ENCODE data around the gene TIMM44.

The TIMM44 gene

GRCh38 chr19:7887408-7888144 lies 55.9 kb downstream of the TIMM44 start:
- no peak overlapping the region for H3K27ac ChIP-seq (ENCODE audit: insufficient read depth, low read depth, low read length, poor library complexity, severe bottlenecking)
- no peaks in the 10 kb centered on the region for H3K4me1 ChIP-seq (ENCODE audit: control insufficient read depth, insufficient read depth, low read length)
- H3K36me3 ChIP-seq (ENCODE audit: control insufficient read depth, insufficient read depth, low read length), result no peaks in the 10 kb centered on the region
- peaks cover 22% of the 10 kb centered on the region for H3K27me3 ChIP-seq (ENCODE audit: control insufficient read depth, insufficient read depth, low read length, poor library complexity, severe bottlenecking)
- H3K4me3 ChIP-seq (ENCODE audit: insufficient read depth, low read depth, low read length), result no peak overlapping the region
- H3K9me3 ChIP-seq (ENCODE audit: control insufficient read depth, low read length), result no peaks in the 10 kb centered on the region
- 82 to 83% methylated on average over 16 of the region's 16 CpGs for WGBS, 2 experiments

- no peaks in the 10 kb centered on the region for H3K36me3 ChIP-seq (ENCODE audit: control insufficient read depth, insufficient read depth, low read length)
- WGBS, 2 experiments, result 90 to 94% methylated on average over 7 to 8 of the region's 8 CpGs
- no peak overlapping the region for H3K4me3 ChIP-seq (ENCODE audit: insufficient read depth, low read depth, low read length)
- H3K27ac ChIP-seq (ENCODE audit: insufficient read depth, low read depth, low read length, poor library complexity, severe bottlenecking), result no peak overlapping the region
- peaks cover 22% of the 10 kb centered on the region for H3K27me3 ChIP-seq (ENCODE audit: control insufficient read depth, insufficient read depth, low read length, poor library complexity, severe bottlenecking)
- H3K4me1 ChIP-seq (ENCODE audit: control insufficient read depth, insufficient read depth, low read length), result no peaks in the 10 kb centered on the region
- H3K9me3 ChIP-seq (ENCODE audit: control insufficient read depth, low read length), result no peaks in the 10 kb centered on the region
These were observed 57.6 kb downstream of the TIMM44 start for GRCh38 chr19:7885818-7886217.

GRCh38 chr19:7883796-7884570 lies 59.5 kb downstream of the TIMM44 start:
- H3K4me3 ChIP-seq (ENCODE audit: insufficient read depth, low read depth, low read length), result no peak overlapping the region
- H3K4me1 ChIP-seq (ENCODE audit: control insufficient read depth, insufficient read depth, low read length), result no peaks in the 10 kb centered on the region
- H3K36me3 ChIP-seq (ENCODE audit: control insufficient read depth, insufficient read depth, low read length), result no peaks in the 10 kb centered on the region
- no peaks in the 10 kb centered on the region for H3K9me3 ChIP-seq (ENCODE audit: control insufficient read depth, low read length)
- WGBS, 2 experiments, result 74 to 89% methylated on average over 2 of the region's 2 CpGs
- peaks cover 18% of the 10 kb centered on the region for H3K27me3 ChIP-seq (ENCODE audit: control insufficient read depth, insufficient read depth, low read length, poor library complexity, severe bottlenecking)
- no peak overlapping the region for H3K27ac ChIP-seq (ENCODE audit: insufficient read depth, low read depth, low read length, poor library complexity, severe bottlenecking)

GRCh38 chr19:7883105-7883504 lies 60.4 kb downstream of the TIMM44 start:
- peaks cover 9% of the 10 kb centered on the region for H3K27me3 ChIP-seq (ENCODE audit: control insufficient read depth, insufficient read depth, low read length, poor library complexity, severe bottlenecking)
- no peak overlapping the region for H3K27ac ChIP-seq (ENCODE audit: insufficient read depth, low read depth, low read length, poor library complexity, severe bottlenecking)
- no peak overlapping the region for H3K4me3 ChIP-seq (ENCODE audit: insufficient read depth, low read depth, low read length)
- no peaks in the 10 kb centered on the region for H3K9me3 ChIP-seq (ENCODE audit: control insufficient read depth, low read length)
- no peaks in the 10 kb centered on the region for H3K36me3 ChIP-seq (ENCODE audit: control insufficient read depth, insufficient read depth, low read length)
- H3K4me1 ChIP-seq (ENCODE audit: control insufficient read depth, insufficient read depth, low read length), result no peaks in the 10 kb centered on the region
- WGBS, 2 experiments, result 89 to 96% methylated on average over 4 of the region's 4 CpGs

- WGBS, 2 experiments, result 91 to 95% methylated on average over 3 of the region's 3 CpGs
- Histone ChIP-seq H3K27ac (ENCODE audit: insufficient read depth, low read depth, low read length, poor library complexity, severe bottlenecking) (no peak overlapping the region), H3K36me3 (ENCODE audit: control insufficient read depth, insufficient read depth, low read length) (no peaks in the 10 kb centered on the region), H3K9me3 (ENCODE audit: control insufficient read depth, low read length) (no peaks in the 10 kb centered on the region), H3K27me3 (ENCODE audit: control insufficient read depth, insufficient read depth, low read length, poor library complexity, severe bottlenecking) (no peaks in the 10 kb centered on the region), H3K4me3 (ENCODE audit: insufficient read depth, low read depth, low read length) (no peak overlapping the region), H3K4me1 (ENCODE audit: control insufficient read depth, insufficient read depth, low read length) (no peaks in the 10 kb centered on the region)
These were observed 61.6 kb downstream of the TIMM44 start for GRCh38 chr19:7881910-7882309.

- 92 to 94% methylated on average over 16 of the region's 19 CpGs for WGBS, 2 experiments
- no peaks in the 10 kb centered on the region for H3K4me1 ChIP-seq (ENCODE audit: control insufficient read depth, insufficient read depth, low read length)
- H3K27ac ChIP-seq (ENCODE audit: insufficient read depth, low read depth, low read length, poor library complexity, severe bottlenecking), result no peak overlapping the region
- no peaks in the 10 kb centered on the region for H3K9me3 ChIP-seq (ENCODE audit: control insufficient read depth, low read length)
- no peaks in the 10 kb centered on the region for H3K36me3 ChIP-seq (ENCODE audit: control insufficient read depth, insufficient read depth, low read length)
- no peaks in the 10 kb centered on the region for H3K27me3 ChIP-seq (ENCODE audit: control insufficient read depth, insufficient read depth, low read length, poor library complexity, severe bottlenecking)
- no peak overlapping the region for H3K4me3 ChIP-seq (ENCODE audit: insufficient read depth, low read depth, low read length)
These were observed 63.6 kb downstream of the TIMM44 start for GRCh38 chr19:7879836-7880235.

GRCh38 chr19:7879111-7879807 lies 64.2 kb downstream of the TIMM44 start:
- Histone ChIP-seq H3K4me1 (ENCODE audit: control insufficient read depth, insufficient read depth, low read length) (no peaks in the 10 kb centered on the region), H3K27me3 (ENCODE audit: control insufficient read depth, insufficient read depth, low read length, poor library complexity, severe bottlenecking) (no peaks in the 10 kb centered on the region), H3K4me3 (ENCODE audit: insufficient read depth, low read depth, low read length) (no peak overlapping the region), H3K9me3 (ENCODE audit: control insufficient read depth, low read length) (no peaks in the 10 kb centered on the region), H3K27ac (ENCODE audit: insufficient read depth, low read depth, low read length, poor library complexity, severe bottlenecking) (no peak overlapping the region), H3K36me3 (ENCODE audit: control insufficient read depth, insufficient read depth, low read length) (no peaks in the 10 kb centered on the region)
- 91 to 92% methylated on average over 18 of the region's 18 CpGs for WGBS, 2 experiments

GRCh38 chr19:7877249-7877836 lies 66.1 kb downstream of the TIMM44 start:
- H3K27ac ChIP-seq (ENCODE audit: insufficient read depth, low read depth, low read length, poor library complexity, severe bottlenecking), result no peak overlapping the region
- no peaks in the 10 kb centered on the region for H3K9me3 ChIP-seq (ENCODE audit: control insufficient read depth, low read length)
- WGBS, 2 experiments, result 92 to 93% methylated on average over 6 of the region's 6 CpGs
- H3K36me3 ChIP-seq (ENCODE audit: control insufficient read depth, insufficient read depth, low read length), result no peaks in the 10 kb centered on the region
- H3K4me3 ChIP-seq (ENCODE audit: insufficient read depth, low read depth, low read length), result no peak overlapping the region
- no peaks in the 10 kb centered on the region for H3K4me1 ChIP-seq (ENCODE audit: control insufficient read depth, insufficient read depth, low read length)
- H3K27me3 ChIP-seq (ENCODE audit: control insufficient read depth, insufficient read depth, low read length, poor library complexity, severe bottlenecking), result peaks cover 11% of the 10 kb centered on the region
